Thymus (tissue), 11 donors: ENCODE data around the gene SVOPL. TPM values are rescaled to one million over a fixed set of nuclear protein-coding genes. Genes with fewer than 3 reads are reported as not detected.

ENCODE experiments used
- DNase-seq, 9 donors: peaks; one replicate each; pipeline ENCODE4 v3.0.0-alpha.2; 2013; ENCODE audit warnings: low spot score in 9 of 9, low read depth in 6 of 9, missing footprints in 1 of 9
- H3K27ac ChIP-seq, 2 donors: one replicate each; pipeline ENCODE4 v1.5.1; 2013; ENCODE audit warnings: control low read depth in 1 of 2, low read depth in 1 of 2, low read length in 1 of 2, mild to moderate bottlenecking in 1 of 2, moderate library complexity in 1 of 2
- H3K27me3 ChIP-seq, 2 donors: one replicate each; pipeline ENCODE4 v1.5.1; 2013; ENCODE audit warnings: low read length in 1 of 2; ENCODE audit not compliant: control insufficient read depth in 2 of 2, insufficient read depth in 1 of 2
- H3K36me3 ChIP-seq, 2 donors: one replicate each; pipeline ENCODE4 v1.5.1; 2013; ENCODE audit warnings: low read length in 1 of 2, mild to moderate bottlenecking in 1 of 2, moderate library complexity in 1 of 2; ENCODE audit not compliant: control insufficient read depth in 2 of 2, insufficient read depth in 2 of 2
- H3K4me1 ChIP-seq, 2 donors: one replicate each; pipeline ENCODE4 v1.5.1; 2013; ENCODE audit warnings: low read length in 2 of 2; ENCODE audit not compliant: control insufficient read depth in 2 of 2, insufficient read depth in 2 of 2
- H3K4me3 ChIP-seq, 2 donors: one replicate each; pipeline ENCODE4 v1.5.1; 2013; ENCODE audit warnings: low read length in 2 of 2, control low read depth in 1 of 2, mild to moderate bottlenecking in 1 of 2
- H3K9me3 ChIP-seq, 2 donors: one replicate each; pipeline ENCODE4 v1.5.1; 2013; ENCODE audit warnings: low read length in 1 of 2, mild to moderate bottlenecking in 1 of 2; ENCODE audit not compliant: control insufficient read depth in 2 of 2, insufficient read depth in 1 of 2
- WGBS: extraction: QIAGEN DNeasy Blood & Tissue Kit; methylation state at CpG from one replicate; pipeline ENCODE4 v1.1.7; 2013; 5-methylcytosine and 5-hydroxymethylcytosine counted together
- polyA plus RNA-seq: library from polyadenylated mRNA; stranded (reverse); fragments of 200-250 nt; gene quantifications from one replicate; pipeline ENCODE4 v1.2.3, GENCODE V29; 2013
- total RNA-seq: library from RNA; stranded (reverse); fragments of 120-200 nt; gene quantifications from one replicate; pipeline ENCODE4 v1.2.4, GENCODE V29; 2013
- donor health status: healthy.

SVOPL gene
- total and polyA plus RNA-seq, 2 donors, result 1.7 to 2.6 TPM

DNA sequence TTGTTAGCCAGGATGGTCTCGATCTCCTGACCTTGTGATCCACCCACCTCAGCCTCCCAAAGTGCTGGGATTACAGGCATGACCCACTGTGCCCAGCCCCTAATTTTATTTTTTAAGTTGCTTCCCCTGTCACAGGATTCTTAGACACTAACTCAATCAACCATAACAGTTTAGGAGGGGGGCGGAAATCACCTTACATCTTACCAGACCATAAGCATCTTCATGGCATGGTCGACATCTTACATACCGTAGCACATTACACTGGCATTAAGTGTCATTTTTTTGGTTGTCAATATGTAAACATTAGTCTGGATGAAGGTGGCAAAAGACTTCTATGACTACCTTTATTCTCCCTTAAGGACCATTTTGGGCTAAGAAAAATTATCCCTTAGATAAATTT is 145.5 kb downstream of the SVOPL start:
- Histone ChIP-seq H3K27me3 (no peaks in the 10 kb centered on the region), H3K36me3 (peaks cover 68 to 91% of the 10 kb centered on the region in 2 donors), H3K27ac (no peak overlapping the region), H3K9me3 (peaks cover 28 to 39% of the 10 kb centered on the region in 2 donors), H3K4me3 (no peak overlapping the region), H3K4me1 (no peaks in the 10 kb centered on the region)
- over 99% methylated on average over 4 of the region's 4 CpGs for WGBS
- DNase-seq, result no peak

- WGBS, result 99% methylated on average over 4 of the region's 4 CpGs
- no peaks in the 10 kb centered on the region for H3K4me1 ChIP-seq
- H3K36me3 ChIP-seq, result peaks cover 62 to 81% of the 10 kb centered on the region in 2 donors
- DNase-seq, result no peak
- no peak overlapping the region for H3K4me3 ChIP-seq
- H3K27me3 ChIP-seq, result no peaks in the 10 kb centered on the region
- H3K27ac ChIP-seq, result no peak overlapping the region
- H3K9me3 ChIP-seq, result peaks cover 26 to 35% of the 10 kb centered on the region in 2 donors
Measured at GRCh38 chr7:138554674-138555073, 146.5 kb downstream of the SVOPL start.

GRCh38 chr7:138553805-138554204 is 147.4 kb downstream of the SVOPL start:
- Histone ChIP-seq H3K27me3 (no peaks in the 10 kb centered on the region), H3K27ac (no peak overlapping the region), H3K4me3 (no peak overlapping the region), H3K36me3 (peaks cover 58 to 78% of the 10 kb centered on the region in 2 donors), H3K4me1 (no peaks in the 10 kb centered on the region), H3K9me3 (peaks cover 26 to 27% of the 10 kb centered on the region in 2 donors)
- no peak for DNase-seq
- over 99% methylated on average over 4 of the region's 4 CpGs for WGBS

DNA sequence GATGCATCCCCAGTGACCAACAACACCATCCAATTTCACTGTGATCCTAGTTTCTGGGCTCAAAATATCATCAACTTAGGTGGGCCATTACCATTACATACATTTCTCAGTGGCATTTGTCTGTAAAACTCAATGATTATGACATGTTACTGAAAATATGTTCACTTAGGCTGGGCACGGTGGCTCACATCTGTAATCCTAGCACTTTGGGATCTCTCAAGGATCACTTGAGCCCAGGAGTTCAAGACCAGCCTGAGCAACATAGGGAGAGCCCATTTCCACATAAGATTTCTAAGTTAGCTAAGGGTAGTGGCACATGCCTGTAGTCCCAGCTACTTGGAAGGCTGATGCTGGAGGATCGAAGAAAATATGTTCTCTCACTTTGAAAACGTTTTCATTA is 150.1 kb downstream of the SVOPL start:
- no peaks in the 10 kb centered on the region for H3K4me1 ChIP-seq
- WGBS, result 99% methylated on average over 3 of the region's 3 CpGs
- H3K4me3 ChIP-seq, result no peak overlapping the region
- peaks cover 41 to 63% of the 10 kb centered on the region in 2 donors for H3K36me3 ChIP-seq
- no peak overlapping the region for H3K27ac ChIP-seq
- DNase-seq, result no peak
- no peaks in the 10 kb centered on the region for H3K27me3 ChIP-seq
- H3K9me3 ChIP-seq, result peaks cover 4 to 7% of the 10 kb centered on the region in 2 donors

DNA sequence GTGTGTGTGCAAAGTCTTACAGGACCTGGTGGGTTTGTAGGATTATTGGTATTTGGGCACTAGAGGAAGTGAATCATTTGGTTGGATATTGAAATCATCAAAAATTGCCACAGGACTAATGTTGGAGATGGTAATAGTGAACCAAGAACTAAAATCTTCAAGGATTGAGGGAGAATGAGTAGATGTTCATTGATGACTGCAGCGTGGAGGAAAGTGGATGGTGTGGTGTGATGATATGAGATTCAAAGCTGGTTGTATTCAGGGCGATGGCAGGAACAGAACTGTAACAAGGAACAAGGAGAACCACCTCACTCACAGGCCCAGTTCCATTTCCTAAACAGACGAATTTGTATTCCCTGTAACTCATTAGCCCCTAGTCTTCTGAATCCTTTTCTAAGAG is 150.8 kb downstream of the SVOPL start:
- Histone ChIP-seq H3K4me1 (no peaks in the 10 kb centered on the region), H3K36me3 (peaks cover 35 to 64% of the 10 kb centered on the region in 2 donors), H3K27ac (no peak overlapping the region), H3K27me3 (no peaks in the 10 kb centered on the region), H3K9me3 (peaks cover 4 to 5% of the 10 kb centered on the region in 2 donors), H3K4me3 (no peak overlapping the region)
- WGBS, result 98% methylated on average over 3 of the region's 3 CpGs
- DNase-seq, result no peak

DNA sequence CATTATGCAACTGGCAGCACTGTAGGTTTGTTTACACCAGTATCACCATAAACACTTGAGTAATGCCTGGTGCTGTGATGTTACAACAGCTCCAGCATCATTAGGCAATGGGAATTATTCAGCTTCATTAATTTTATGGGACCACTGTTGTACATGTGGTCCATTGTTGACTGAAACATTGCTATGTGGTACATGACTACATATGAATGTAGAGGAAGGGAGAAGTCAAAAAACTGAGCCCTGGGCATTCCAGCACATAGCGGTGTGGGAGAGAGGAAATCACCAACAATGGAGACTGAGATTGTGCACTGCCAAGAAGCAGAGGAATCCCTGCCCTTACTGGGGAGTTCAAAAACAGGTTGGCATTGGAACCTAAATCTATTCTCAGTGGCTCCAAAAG is 152.1 kb downstream of the SVOPL start:
- H3K36me3 ChIP-seq, result peaks cover 33 to 66% of the 10 kb centered on the region in 2 donors
- no peak overlapping the region for H3K27ac ChIP-seq
- H3K4me1 ChIP-seq, result no peaks in the 10 kb centered on the region
- peaks cover 0 to 2% of the 10 kb centered on the region in 2 donors for H3K9me3 ChIP-seq
- DNase-seq, result no peak
- 100% methylated on average over 1 of the region's 1 CpG for WGBS
- H3K27me3 ChIP-seq, result no peaks in the 10 kb centered on the region
- no peak overlapping the region for H3K4me3 ChIP-seq

DNA sequence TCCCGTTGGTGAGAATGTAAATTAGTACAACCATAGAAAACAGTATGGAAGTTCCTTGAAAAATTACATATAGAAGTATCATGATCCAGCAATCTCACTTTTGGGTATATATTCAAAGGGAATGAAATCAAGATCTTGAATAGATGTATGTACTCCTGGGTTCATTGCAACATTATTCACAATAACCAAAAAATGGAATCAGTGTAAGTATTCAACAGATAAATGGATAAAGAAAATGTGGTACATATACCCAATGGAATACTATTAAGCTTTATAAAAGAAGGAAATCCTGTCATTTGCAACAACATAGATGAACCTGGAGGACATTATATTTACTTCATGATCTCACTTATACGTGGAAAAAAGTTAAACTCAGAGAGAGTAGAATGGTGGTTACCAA is 154.3 kb downstream of the SVOPL start:
- Histone ChIP-seq H3K36me3 (peaks cover 30 to 55% of the 10 kb centered on the region in 2 donors), H3K4me3 (no peak overlapping the region), H3K4me1 (no peaks in the 10 kb centered on the region), H3K27ac (no peak overlapping the region), H3K27me3 (no peaks in the 10 kb centered on the region), H3K9me3 (no peaks in the 10 kb centered on the region)
- DNase-seq, result no peak
- WGBS, result 98% methylated on average over 2 of the region's 2 CpGs

DNA sequence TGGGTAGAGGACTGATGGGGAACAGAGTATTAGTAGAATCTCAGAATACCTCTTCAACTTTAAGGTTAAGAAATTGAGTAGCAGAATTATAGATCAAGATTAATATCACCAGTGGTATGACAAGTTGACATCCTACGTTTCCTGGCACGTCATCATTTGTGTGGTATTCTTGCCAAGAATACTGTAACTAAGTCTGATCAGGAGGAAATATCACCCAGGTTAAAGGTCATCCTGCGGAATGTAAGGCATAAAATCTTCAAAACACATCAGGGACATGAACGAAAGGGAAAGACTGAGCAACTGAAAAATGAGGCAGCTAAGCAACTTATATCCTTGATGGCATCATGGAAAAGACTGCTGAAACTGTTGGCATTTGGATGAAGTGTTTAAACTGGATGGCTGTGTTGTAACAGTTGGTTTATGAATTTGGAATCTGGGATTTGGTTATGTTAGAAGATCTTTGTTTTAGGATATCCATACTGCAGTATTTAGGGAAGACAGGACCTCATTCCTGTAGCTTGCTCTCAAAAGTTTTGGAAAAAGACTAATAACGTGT is 155.0 kb downstream of the SVOPL start:
- H3K27ac ChIP-seq, result no peak overlapping the region
- no peak overlapping the region for H3K4me3 ChIP-seq
- DNase-seq, result no peak
- WGBS, result 89% methylated on average over 5 of the region's 5 CpGs
- no peaks in the 10 kb centered on the region for H3K27me3 ChIP-seq
- no peaks in the 10 kb centered on the region for H3K9me3 ChIP-seq
- peaks cover 27 to 57% of the 10 kb centered on the region in 2 donors for H3K36me3 ChIP-seq
- H3K4me1 ChIP-seq, result no peaks in the 10 kb centered on the region

- Histone ChIP-seq H3K4me3 (no peak overlapping the region), H3K36me3 (peaks cover 19 to 63% of the 10 kb centered on the region in 2 donors), H3K27me3 (no peaks in the 10 kb centered on the region), H3K4me1 (no peaks in the 10 kb centered on the region), H3K9me3 (no peaks in the 10 kb centered on the region), H3K27ac (no peak overlapping the region)
- no peak for DNase-seq
- 82% methylated on average over 6 of the region's 6 CpGs for WGBS
Measured at GRCh38 chr7:138545123-138545522, 156.0 kb downstream of the SVOPL start.
